Kidney (tissue), 14 donors: Measurements from ENCODE around the gene FZR1. TPM values are rescaled to one million over a fixed set of nuclear protein-coding genes. Genes with fewer than 3 reads are reported as not detected.
"Not testable (repeated sequence)": the region's sequence is repeated elsewhere in the genome, so short reads cannot be mapped to it uniquely, and the experiment has no call there.

Experiments
- DNase-seq, 5 donors: peaks; one replicate each; pipeline ENCODE4 v3.0.0-alpha.2; 2013 to 2020
- FAIRE-seq: peaks from 2 replicates; lab custom pipeline; 2012; peaks lifted over from hg19 to GRCh38; lab: Jason Lieb, UNC
- H3K27ac ChIP-seq, 2 donors: one replicate each; pipeline ENCODE4 v1.7.0; 2013; ENCODE audit warnings: low read depth in 2 of 2, low read length in 2 of 2, inconsistent platforms in 1 of 2
- H3K27me3 ChIP-seq: one replicate; pipeline ENCODE4 v1.7.1; 2013; ENCODE audit warnings: low read length, inconsistent platforms; ENCODE audit not compliant: control insufficient read depth, insufficient read depth
- H3K36me3 ChIP-seq, 3 donors: one replicate each; pipeline versions ENCODE4 v1.7.0 to v1.7.1; 2013; ENCODE audit warnings: low read length in 3 of 3, control low read depth in 1 of 3, inconsistent platforms in 1 of 3; ENCODE audit not compliant: insufficient read depth in 3 of 3, control insufficient read depth in 2 of 3
- H3K4me1 ChIP-seq, 3 donors: one replicate each; pipeline versions ENCODE4 v1.7.0 to v1.7.1; 2013; ENCODE audit warnings: low read length in 3 of 3, inconsistent platforms in 1 of 3, low read depth in 1 of 3; ENCODE audit not compliant: control insufficient read depth in 2 of 3, insufficient read depth in 2 of 3
- H3K4me3 ChIP-seq, 3 donors: one replicate each; pipeline versions ENCODE4 v1.7.0 to v1.8.1; 2013; ENCODE audit warnings: low read length in 3 of 3, control low read depth in 1 of 3, inconsistent platforms in 1 of 3
- H3K9ac ChIP-seq, 3 donors: one replicate each; pipeline versions ENCODE4 v1.7.0 to v1.7.1; 2013; ENCODE audit warnings: low read length in 3 of 3, control low read depth in 1 of 3, inconsistent platforms in 1 of 3
- H3K9me3 ChIP-seq, 3 donors: one replicate each; pipeline versions ENCODE4 v1.7.0 to v1.7.1; 2013; ENCODE audit warnings: low read length in 3 of 3, control low read depth in 1 of 3, inconsistent platforms in 1 of 3; ENCODE audit not compliant: control insufficient read depth in 2 of 3, insufficient read depth in 1 of 3
- CTCF ChIP-seq: IDR thresholded peaks from 3 replicates; pipeline ENCODE4 v1.5.1; 2012; ENCODE audit warnings: mild to moderate bottlenecking, moderate library complexity, borderline replicate concordance; ENCODE audit not compliant: insufficient read depth; ENCODE audit errors: extremely low read depth
- intact Hi-C: fragments of 100-400 bp; cut with DNase I; formaldehyde crosslinking; loops from one replicate; pipeline ENCODE4 v1.11.1; 2022
- polyA plus RNA-seq: library from polyadenylated mRNA; stranded (reverse); fragments of 350-450 nt; fragmentation: Illumina TruSeq; extraction: RNeasy Lipid Tissue Mini Kit (QIAGEN cat#74804); gene quantifications from one replicate; pipeline ENCODE4 v1.2.3, GENCODE V29; 2014; ENCODE audit warnings: low read depth, low replicate concordance; ENCODE audit not compliant: insufficient read depth
- total RNA-seq: library from RNA; stranded (reverse); fragmentation: NEBNext Ultra II Directional; extraction: Animal tissue kit (Norgen Biotek cat#: 25700); gene quantifications from one replicate; pipeline ENCODE4 v1.2.1, GENCODE V29; 2021
- donor health status: control.
- donor health status: control.
- donor health status: control.
- donor health status: control.
- donor health status: control.
- donor health status: DM: yes; HTN: yes; CAD: no.
- donor health status: Normal renal cell carcinoma (clear cell type).

The FZR1 gene
- total and polyA plus RNA-seq, 2 donors from 2014 or later = 28.4 to 48.0 TPM

- intact Hi-C loops = no loop called here
These were observed 71.7 kb downstream of the FZR1 start for GRCh38 chr19:3577723-3578344.

GRCh38 chr19:3578390-3578789 lies 72.3 kb downstream of the FZR1 start:
- H3K9ac ChIP-seq = no peak overlapping the region
- H3K27ac ChIP-seq = no peak overlapping the region
- DNase-seq (no peak), FAIRE-seq (no peak)
- H3K27me3 ChIP-seq = no peaks in the 10 kb centered on the region
- intact Hi-C loops = no loop called here
- no peaks in the 10 kb centered on the region for H3K9me3 ChIP-seq
- H3K4me1 ChIP-seq = no peaks in the 10 kb centered on the region
- H3K4me3 ChIP-seq = no peak overlapping the region
- peaks cover 0 to 2% (median 0%) of the 10 kb centered on the region in 3 donors for H3K36me3 ChIP-seq
- TF ChIP-seq CTCF = no peak

More at GRCh38 chr19:3577723-3578344, 71.7 kb downstream of the FZR1 start:
- Histone ChIP-seq H3K27ac (no peak overlapping the region), H3K27me3 (no peaks in the 10 kb centered on the region), H3K4me3 (no peak overlapping the region), H3K36me3 (peaks cover 0 to 2% (median 0%) of the 10 kb centered on the region in 3 donors), H3K9me3 (no peaks in the 10 kb centered on the region), H3K9ac (no peak overlapping the region), H3K4me1 (no peaks in the 10 kb centered on the region)
- TF ChIP-seq CTCF = no peak
- DNase-seq = peak in 1 of 5 donors; percentile 72
- no peak for FAIRE-seq

GRCh38 chr19:3580156-3580934 lies 74.2 kb downstream of the FZR1 start:
- DNase-seq = no peak
- Histone ChIP-seq H3K4me3 (no peak overlapping the region), H3K27me3 (no peaks in the 10 kb centered on the region), H3K9me3 (no peaks in the 10 kb centered on the region), H3K4me1 (no peaks in the 10 kb centered on the region), H3K36me3 (peaks cover 0 to 1% (median 0%) of the 10 kb centered on the region in 3 donors), H3K9ac (no peak overlapping the region), H3K27ac (peak overlapping the region in 1 of 2 donors; percentile 28)
- intact Hi-C loops = no loop called here
- FAIRE-seq = no peak
- TF ChIP-seq CTCF = no peak

DNA sequence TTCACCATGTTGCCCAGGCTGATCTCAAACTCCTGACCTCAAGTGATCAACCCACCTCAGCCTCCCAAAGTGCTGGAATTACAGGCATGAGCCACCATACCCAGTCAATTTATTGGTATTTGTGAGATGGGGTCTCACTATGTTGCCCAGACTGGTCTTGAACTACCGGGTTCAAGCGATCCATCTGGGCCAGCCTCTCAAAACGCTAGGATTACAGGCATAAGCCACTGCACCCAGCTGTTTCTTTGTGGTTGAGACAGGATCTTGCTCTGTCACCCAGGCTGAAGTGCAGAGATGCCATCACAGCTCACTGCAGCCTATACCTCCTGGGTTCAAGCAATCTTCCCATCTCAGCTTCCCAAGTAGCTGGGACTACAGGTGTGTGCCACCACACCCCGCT lies 75.7 kb downstream of the FZR1 start:
- FAIRE-seq, H3K27me3 ChIP-seq, H3K4me3 ChIP-seq, H3K4me1 ChIP-seq, intact Hi-C loops, H3K9me3 ChIP-seq, H3K36me3 ChIP-seq, H3K9ac ChIP-seq, H3K27ac ChIP-seq, DNase-seq: not testable (repeated sequence)

DNA sequence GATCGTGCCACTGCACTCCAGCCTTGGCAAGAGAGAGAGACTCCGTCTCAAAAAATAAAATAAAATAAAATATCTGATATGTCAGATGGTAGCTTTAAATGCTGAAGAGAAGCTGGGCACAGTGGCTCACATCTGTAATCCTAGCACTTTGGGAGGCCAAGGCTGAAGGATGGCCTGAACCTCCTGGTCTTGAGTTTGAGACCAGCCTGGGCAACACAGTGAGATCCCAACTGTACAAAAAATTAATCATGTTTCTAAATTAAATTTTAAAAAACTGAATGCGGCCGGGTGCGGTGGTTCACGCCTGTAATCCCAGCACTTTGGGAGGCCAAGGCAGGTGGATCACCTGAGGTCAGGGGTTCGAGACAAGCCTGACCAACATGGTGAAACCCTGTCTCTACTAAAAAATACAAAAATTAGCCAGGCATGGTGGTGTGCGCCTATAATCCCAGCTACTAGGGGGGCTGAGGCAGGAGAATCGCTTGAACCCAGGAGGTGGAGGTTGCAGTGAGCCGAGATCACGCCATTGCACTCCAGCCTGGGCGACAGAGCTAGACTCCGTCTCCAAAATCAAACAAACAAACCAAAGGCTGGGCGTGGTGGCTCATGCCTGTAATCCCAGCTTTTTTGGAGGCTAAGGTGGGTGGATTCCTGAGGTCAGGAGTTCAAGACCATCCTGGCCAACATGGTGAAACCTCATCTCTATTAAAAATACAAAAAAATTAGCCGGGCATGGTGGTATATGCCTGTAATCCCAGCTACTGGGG lies 78.1 kb downstream of the FZR1 start:
- intact Hi-C loops, H3K27ac ChIP-seq, H3K36me3 ChIP-seq, H3K27me3 ChIP-seq, H3K9me3 ChIP-seq, H3K9ac ChIP-seq, DNase-seq, H3K4me1 ChIP-seq, H3K4me3 ChIP-seq, FAIRE-seq: not testable (repeated sequence)
